PC-3 (cell line): ENCODE results near the gene TEP1. TPM values are rescaled to one million over a fixed set of nuclear protein-coding genes. Genes with fewer than 3 reads are reported as not detected.
A peak's percentile ranks its signal among the peaks of the same experiment; 100 is the strongest.

Experiments
- ATAC-seq: fragments of 200-7000 bp; cut with Tn5 transposase; 2 replicates; pipeline ENCODE4 v1.9.1; 2020; ENCODE audit warnings: mild to moderate bottlenecking, moderate library complexity
- BruUV-seq: library from RNA; stranded (reverse); fragments of 400-500 nt; replicated peaks from 2 replicates; lab custom pipeline; 2021; lab: Mats Ljungman, UMichigan
- CTCF ChIA-PET: fragments of 300-600 bp; sonication (Branson Sonifier 250); formaldehyde crosslinking; loops from one replicate; lab custom pipeline; 2022; ENCODE audit warnings: antibody characterized with exemption; lab: Charles Lee
- POLR2A ChIA-PET: fragments of 300-600 bp; sonication (Branson Sonifier 250); formaldehyde crosslinking; loops from one replicate; lab custom pipeline; 2022; ENCODE audit warnings: antibody characterized with exemption; ENCODE audit not compliant: unreplicated experiment; lab: Charles Lee
- DNase-seq: peaks from one replicate; pipeline ENCODE4 v3.0.0-alpha.2; 2015
- H2AFZ ChIP-seq: fragments of 300-600 bp; sonication (generic); 2 replicates; pipeline ENCODE4 v1.6.0; 2016; ENCODE audit warnings: antibody characterized with exemption, low read length
- H3F3A ChIP-seq: fragments of 300-600 bp; sonication (generic); one replicate; pipeline ENCODE4 v1.6.0; 2017; ENCODE audit warnings: antibody characterized with exemption, low read length, control low read depth, mild to moderate bottlenecking; ENCODE audit not compliant: unreplicated experiment
- H3K27ac ChIP-seq: fragments of 300-600 bp; sonication (generic); 2 replicates; pipeline ENCODE4 v1.5.1; 2016; ENCODE audit warnings: mild to moderate bottlenecking, low read length
- H3K27me3 ChIP-seq: fragments of 300-600 bp; sonication (generic); 2 replicates; pipeline ENCODE4 v1.6.1; 2016; ENCODE audit warnings: low read length, mixed read lengths
- H3K36me3 ChIP-seq: fragments of 300-600 bp; sonication (generic); 2 replicates; pipeline ENCODE4 v1.6.1; 2016; ENCODE audit warnings: low read depth, mixed run types, low read length, mixed read lengths
- H3K4me1 ChIP-seq: fragments of 300-600 bp; sonication (generic); 2 replicates; pipeline ENCODE4 v1.5.1; 2016; ENCODE audit warnings: low read length; ENCODE audit not compliant: insufficient read depth
- H3K4me2 ChIP-seq: fragments of 300-600 bp; sonication (generic); 2 replicates; pipeline ENCODE4 v1.6.0; 2016; ENCODE audit warnings: low read length
- H3K4me3 ChIP-seq: fragments of 300-600 bp; sonication (generic); 2 replicates; pipeline ENCODE4 v1.5.1; 2016; ENCODE audit warnings: mild to moderate bottlenecking, low read length, mixed read lengths
- H3K79me2 ChIP-seq: fragments of 300-600 bp; sonication (generic); 2 replicates; pipeline ENCODE4 v1.6.1; 2017; ENCODE audit warnings: low read length, mixed read lengths
- H3K9ac ChIP-seq: fragments of 300-600 bp; sonication (generic); 2 replicates; pipeline ENCODE4 v1.6.0; 2016; ENCODE audit warnings: mild to moderate bottlenecking, low read length
- H3K9me2 ChIP-seq: fragments of 300-600 bp; sonication (generic); replicated peaks from 2 replicates; pipeline ENCODE4 v1.6.1; 2016; ENCODE audit warnings: mixed run types, low read length, mixed read lengths
- H3K9me3 ChIP-seq: fragments of 300-600 bp; sonication (generic); 2 replicates; pipeline ENCODE4 v1.6.1; 2016; ENCODE audit warnings: low read length, mixed read lengths
- H4K20me1 ChIP-seq: fragments of 300-600 bp; sonication (generic); 2 replicates; pipeline ENCODE4 v1.6.1; 2016; ENCODE audit warnings: low read length, mixed read lengths
- EZH2 ChIP-seq: fragments of 300-600 bp; sonication (generic); IDR thresholded peaks from one replicate; pipeline ENCODE4 v1.6.1; 2017; ENCODE audit warnings: antibody characterized with exemption, mild to moderate bottlenecking, low read length; ENCODE audit not compliant: unreplicated experiment
- EZH2phosphoT487 ChIP-seq: fragments of 300-600 bp; sonication (generic); IDR thresholded peaks from 2 replicates; pipeline ENCODE4 v1.6.1; 2018; ENCODE audit warnings: mild to moderate bottlenecking, antibody characterized with exemption, low read length, borderline replicate concordance
- intact Hi-C: fragments of 100-400 bp; cut with micrococcal nuclease; formaldehyde crosslinking; loops from 2 replicates; pipeline ENCODE4 v1.9.0; 2023
- total RNA-seq: library from RNA; depleted of rRNA; stranded (reverse); fragments of >200 nt; gene quantifications from 2 replicates; pipeline ENCODE4 v1.2.3, GENCODE V29; 2014
- TF ChIP-seq, protein P1 (sequence below): fragments of 300-600 bp; sonication (generic); conservative IDR thresholded peaks from 2 replicates; pipeline ENCODE4 v1.5.1; 2017; ENCODE audit warnings: antibody characterized with exemption, low read depth, mild to moderate bottlenecking, low read length

The TEP1 gene
- total RNA-seq, 1 experiment from 2014 or later = 8.9 TPM

DNA sequence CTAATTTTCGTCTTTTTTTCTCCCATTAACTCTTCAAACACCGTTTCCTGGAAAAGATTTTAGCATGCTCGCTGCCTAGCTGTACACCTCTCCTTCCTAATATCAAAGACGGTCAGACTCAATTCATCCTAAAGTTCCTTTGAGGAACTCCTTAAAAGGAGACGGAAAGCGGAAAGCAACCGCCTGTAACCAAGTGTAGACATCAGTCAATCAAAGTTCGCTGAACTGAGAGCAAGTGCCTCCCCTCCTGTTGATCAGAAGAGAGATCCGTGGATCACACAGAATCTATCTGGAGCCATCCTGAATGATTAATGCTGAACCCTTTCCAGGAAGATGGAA is 412 bp upstream of the TEP1 start:
- TF ChIP-seq EZH2 (no peak), EZH2phosphoT487 (no peak)
- TF ChIP-seq, protein P1, sequence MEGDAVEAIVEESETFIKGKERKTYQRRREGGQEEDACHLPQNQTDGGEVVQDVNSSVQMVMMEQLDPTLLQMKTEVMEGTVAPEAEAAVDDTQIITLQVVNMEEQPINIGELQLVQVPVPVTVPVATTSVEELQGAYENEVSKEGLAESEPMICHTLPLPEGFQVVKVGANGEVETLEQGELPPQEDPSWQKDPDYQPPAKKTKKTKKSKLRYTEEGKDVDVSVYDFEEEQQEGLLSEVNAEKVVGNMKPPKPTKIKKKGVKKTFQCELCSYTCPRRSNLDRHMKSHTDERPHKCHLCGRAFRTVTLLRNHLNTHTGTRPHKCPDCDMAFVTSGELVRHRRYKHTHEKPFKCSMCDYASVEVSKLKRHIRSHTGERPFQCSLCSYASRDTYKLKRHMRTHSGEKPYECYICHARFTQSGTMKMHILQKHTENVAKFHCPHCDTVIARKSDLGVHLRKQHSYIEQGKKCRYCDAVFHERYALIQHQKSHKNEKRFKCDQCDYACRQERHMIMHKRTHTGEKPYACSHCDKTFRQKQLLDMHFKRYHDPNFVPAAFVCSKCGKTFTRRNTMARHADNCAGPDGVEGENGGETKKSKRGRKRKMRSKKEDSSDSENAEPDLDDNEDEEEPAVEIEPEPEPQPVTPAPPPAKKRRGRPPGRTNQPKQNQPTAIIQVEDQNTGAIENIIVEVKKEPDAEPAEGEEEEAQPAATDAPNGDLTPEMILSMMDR = no peak
- Histone ChIP-seq H3K9ac (peak overlapping the region; percentile 90), H3K4me1 (peaks cover 37% of the 10 kb centered on the region), H3K4me2 (peak overlapping the region; percentile 98), H3K4me3 (peak overlapping the region; percentile 98), H3K36me3 (no peaks in the 10 kb centered on the region), H3K79me2 (peaks cover 8% of the 10 kb centered on the region; the same call in 1 of the 2 replicates), H3K9me2 (no peaks in the 10 kb centered on the region), H4K20me1 (no peaks in the 10 kb centered on the region), H3K27ac (peak overlapping the region; percentile 93), H3F3A (peaks cover 3% of the 10 kb centered on the region), H3K9me3 (no peaks in the 10 kb centered on the region), H2AFZ (peak overlapping the region; percentile 99), H3K27me3 (no peaks in the 10 kb centered on the region)
- BruUV-seq = TSS peak; percentile 86
- CTCF ChIA-PET = interaction anchor here (0.6 kb wide), 1 partner anchor 42 kb away, joined by 3 read pairs; the partner anchor contains the start of gene APEX1
- ATAC-seq = peak; percentile 3; the same call in 1 of the 2 replicates
- DNase-seq = peak; percentile 17
- POLR2A ChIA-PET = interaction anchor here (0.8 kb wide), 1 partner anchor 42 kb away, joined by 3 read pairs; the partner anchor contains the start of genes APEX1 and OSGEP
- intact Hi-C loops = loop anchor here (1.0 to 5.0 kb wide), 5 partner anchors 12 to 199 kb away; partner anchors contain the start of genes APEX1 and PARP2

DNA sequence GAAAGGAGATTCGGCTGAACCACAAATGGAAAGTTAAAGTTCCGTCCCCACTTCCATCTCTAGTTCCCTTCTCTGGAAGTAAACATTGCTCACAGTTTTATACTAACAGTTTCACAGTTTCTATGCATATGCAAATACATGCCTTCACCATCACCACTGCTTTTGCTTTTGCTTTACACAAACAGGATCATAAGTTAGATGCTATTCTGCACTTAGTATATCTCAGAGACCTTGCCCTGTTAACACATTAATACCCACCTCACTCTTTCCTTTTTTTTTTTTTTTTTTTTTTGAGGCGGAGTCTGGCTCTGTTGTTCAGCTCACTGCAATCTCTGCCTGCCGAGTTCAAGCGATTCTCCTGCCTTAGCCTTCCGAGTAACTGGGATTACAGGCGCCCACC is 890 bp downstream of the TEP1 start:
- Histone ChIP-seq H3K9me2 (no peaks in the 10 kb centered on the region), H3K4me3 (peak overlapping the region; percentile 98), H3F3A (no peaks in the 10 kb centered on the region), H4K20me1 (no peaks in the 10 kb centered on the region), H3K9me3 (no peaks in the 10 kb centered on the region), H3K27ac (peak overlapping the region; percentile 93), H3K79me2 (peaks cover 8% of the 10 kb centered on the region; the same call in 1 of the 2 replicates), H3K27me3 (no peaks in the 10 kb centered on the region), H3K4me2 (peak overlapping the region; percentile 98), H3K36me3 (no peaks in the 10 kb centered on the region), H3K4me1 (peaks cover 25% of the 10 kb centered on the region), H3K9ac (peak overlapping the region; percentile 90), H2AFZ (peak overlapping the region; percentile 99)
- BruUV-seq = no TSS peak
- no peak for DNase-seq
- intact Hi-C loops = loop anchor here (2.0 to 5.0 kb wide), 2 partner anchors 85 to 200 kb away; no protein-coding TSS in a partner anchor
- POLR2A ChIA-PET = interaction anchor here (0.8 kb wide), 1 partner anchor 70 kb away, joined by 3 read pairs; no protein-coding TSS in a partner anchor
- no peak for TF ChIP-seq EZH2phosphoT487
- TF ChIP-seq, protein P1 = no peak
- peak; percentile 1; the same call in 1 of the 2 replicates for ATAC-seq
- CTCF ChIA-PET = interaction anchor here (0.6 kb wide), 2 partner anchors 198 to 278 kb away, joined by 4 to 11 read pairs; no protein-coding TSS in a partner anchor

GRCh38 chr14:20409226-20409625 is 4.1 kb downstream of the TEP1 start:
- BruUV-seq = no TSS peak
- H3K4me3 ChIP-seq = no peak overlapping the region
- no peak overlapping the region for H3K4me2 ChIP-seq
- no peaks in the 10 kb centered on the region for H3K9me3 ChIP-seq
- peaks cover 13% of the 10 kb centered on the region for H3K4me1 ChIP-seq
- peaks cover 8% of the 10 kb centered on the region for H3K36me3 ChIP-seq
- H2AFZ ChIP-seq = no peak overlapping the region
- intact Hi-C loops = no loop called here
- TF ChIP-seq EZH2 (no peak), EZH2phosphoT487 (no peak)
- TF ChIP-seq, protein P1 = no peak
- POLR2A ChIA-PET = no interaction called here
- no peak for ATAC-seq
- H3K27me3 ChIP-seq = no peaks in the 10 kb centered on the region
- H3K27ac ChIP-seq = no peak overlapping the region
- DNase-seq = peak; percentile 33
- no peaks in the 10 kb centered on the region for H4K20me1 ChIP-seq
- peaks cover 8% of the 10 kb centered on the region; the same call in 1 of the 2 replicates for H3K79me2 ChIP-seq
- CTCF ChIA-PET = no interaction called here
- no peaks in the 10 kb centered on the region for H3K9me2 ChIP-seq
- no peak overlapping the region for H3K9ac ChIP-seq
- H3F3A ChIP-seq = no peaks in the 10 kb centered on the region
